K562 (cell line): ENCODE data around the gene TKTL1. TPM values are rescaled to one million over a fixed set of nuclear protein-coding genes. Genes with fewer than 3 reads are reported as not detected.

Experiments
- CBFB ChIP-seq: sonication (generic); formaldehyde crosslinking; IDR thresholded peaks from 2 replicates; pipeline ENCODE4 v1.4.0; 2020; ENCODE audit warnings: mild to moderate bottlenecking, missing genetic modification reagents
- CCAR2 ChIP-seq: fragments of 200-400 bp; formaldehyde crosslinking; IDR thresholded peaks from 2 replicates; pipeline ENCODE4 v1.6.1; 2017; ENCODE audit warnings: mild to moderate bottlenecking, low read depth, low read length
- CREB3 ChIP-seq: fragments of 450-650 bp; conservative IDR thresholded peaks from 2 replicates; pipeline ENCODE4 v1.6.1; 2016; ENCODE audit warnings: missing genetic modification characterization, low read depth, mild to moderate bottlenecking, missing compliant biosample characterization, moderate library complexity
- E2F4 ChIP-seq: sonication (generic); formaldehyde crosslinking; IDR thresholded peaks from 2 replicates; pipeline ENCODE4 v1.8.0; 2022; ENCODE audit warnings: mild to moderate bottlenecking, low read depth, missing genetic modification reagents
- EHMT2 ChIP-seq: fragments of 450-650 bp; IDR thresholded peaks from 2 replicates; pipeline ENCODE4 v1.6.1; 2018; ENCODE audit warnings: antibody characterized with exemption
- ELF1 ChIP-seq: fragments of 200-800 bp; sonication (Bioruptor generic); IDR thresholded peaks from 2 replicates; pipeline ENCODE4 v1.6.1; 2016; ENCODE audit warnings: missing genetic modification characterization, missing compliant biosample characterization
- ESRRB ChIP-seq: fragments of 250-450 bp; sonication (Bioruptor Pico); IDR thresholded peaks from 2 replicates; pipeline ENCODE4 v1.5.0; 2020; ENCODE audit warnings: mild to moderate bottlenecking, moderate library complexity, borderline replicate concordance
- HDAC1 ChIP-seq, 2 experiments: fragments of 450-650 bp; IDR thresholded peaks; 2 replicates each; pipeline ENCODE4 v1.6.1; 2016 to 2017; ENCODE audit warnings: inconsistent platforms in 1 of 2, mild to moderate bottlenecking in 1 of 2, moderate library complexity in 1 of 2
- HNRNPL ChIP-seq: fragments of 200-400 bp; formaldehyde crosslinking; IDR thresholded peaks from 2 replicates; pipeline ENCODE4 v1.6.1; 2017; ENCODE audit warnings: low read depth, mild to moderate bottlenecking, low read length
- MLX ChIP-seq, 2 experiments: fragments of 450-650 bp in 1 of 2; sonication (generic) in 1 of 2; formaldehyde crosslinking; conservative IDR thresholded peaks; 2 replicates each; pipeline versions ENCODE4 v1.4.0 to v1.8.1; 2020 to 2022; ENCODE audit warnings: mild to moderate bottlenecking in 1 of 2, missing genetic modification reagents in 1 of 2
- MYBL2 ChIP-seq, 2 experiments: fragments of 450-650 bp in 1 of 2; sonication (generic) in 1 of 2; formaldehyde crosslinking in 1 of 2; IDR thresholded peaks; 2 replicates each; pipeline versions ENCODE4 v1.6.1 to v1.8.1; 2017 to 2022; ENCODE audit warnings: borderline replicate concordance in 1 of 2, inconsistent platforms in 1 of 2, low read depth in 1 of 2, mild to moderate bottlenecking in 1 of 2, missing genetic modification reagents in 1 of 2, moderate library complexity in 1 of 2
- POLR2H ChIP-seq: IDR thresholded peaks from 2 replicates; pipeline ENCODE4 v1.6.1; 2016; ENCODE audit warnings: missing genetic modification characterization, low read depth, mild to moderate bottlenecking, control low read depth, missing compliant biosample characterization, moderate library complexity
- RFX1 ChIP-seq: fragments of 450-650 bp; IDR thresholded peaks from 2 replicates; pipeline ENCODE4 v1.6.1; 2016; ENCODE audit warnings: mild to moderate bottlenecking, moderate library complexity
- RUNX1 ChIP-seq: sonication (generic); IDR thresholded peaks from 2 replicates; pipeline ENCODE4 v1.6.1; 2016; ENCODE audit warnings: antibody characterized with exemption, low read depth
- SMARCB1 ChIP-seq: IDR thresholded peaks from 2 replicates; pipeline ENCODE4 v1.6.1; 2011; ENCODE audit warnings: improper control_type of control experiment, low read depth; ENCODE audit not compliant: insufficient read length
- SP2 ChIP-seq: IDR thresholded peaks from 2 replicates; pipeline ENCODE4 v1.6.1; 2011; ENCODE audit warnings: mild to moderate bottlenecking, low read depth, low read length, moderate library complexity; ENCODE audit not compliant: poor library complexity, severe bottlenecking; ENCODE audit errors: extremely low read depth
- SRSF3 ChIP-seq: fragments of 200-400 bp; formaldehyde crosslinking; IDR thresholded peaks from 2 replicates; pipeline ENCODE4 v1.6.1; 2016; ENCODE audit warnings: mild to moderate bottlenecking, low read length, moderate library complexity; ENCODE audit not compliant: insufficient read depth
- THRAP3 ChIP-seq: fragments of 450-650 bp; IDR thresholded peaks from 2 replicates; pipeline ENCODE4 v1.6.1; 2016; ENCODE audit warnings: mild to moderate bottlenecking, inconsistent platforms, borderline replicate concordance
- XRCC4 ChIP-seq: IDR thresholded peaks from one replicate; pipeline ENCODE4 v1.6.1; 2011; ENCODE audit not compliant: insufficient read depth, insufficient read length; ENCODE audit errors: extremely low read depth
- ZBTB49 ChIP-seq: sonication (generic); formaldehyde crosslinking; IDR thresholded peaks from 2 replicates; pipeline ENCODE4 v1.8.0; 2022; ENCODE audit warnings: missing genetic modification reagents, mild to moderate bottlenecking, borderline replicate concordance
- ZNF644 ChIP-seq: fragments of 200-800 bp; sonication (Bioruptor generic); IDR thresholded peaks from 2 replicates; pipeline ENCODE4 v1.6.1; 2016; ENCODE audit warnings: low read depth, missing genetic modification characterization, missing compliant biosample characterization
- ZNF785 ChIP-seq: fragments of 250-450 bp; sonication (Bioruptor Pico); IDR thresholded peaks from 2 replicates; pipeline ENCODE4 v1.4.0; 2020; ENCODE audit warnings: mild to moderate bottlenecking
- ZZZ3 ChIP-seq: fragments of 450-650 bp; IDR thresholded peaks from 2 replicates; pipeline ENCODE4 v1.6.1; 2016; ENCODE audit warnings: antibody characterized with exemption, mild to moderate bottlenecking, moderate library complexity
- polyA plus RNA-seq, 8 experiments: library from polyadenylated mRNA; depleted of rRNA in 4 of 8; stranded (reverse) in 5 of 8; unstranded in 3 of 8; fragments of >200 nt; fragmentation: Nextera tagmentation in 2 of 8; fragmentation: Illumina TruSeq in 1 of 8; extraction: Ambion mirVana in 2 of 8; extraction: Trizol in 1 of 8; gene quantifications; 2 replicates each; pipeline versions ENCODE4 v1.2.1 to v1.2.3, GENCODE V29; 2011 to 2014; ENCODE audit warnings: inconsistent platforms in 1 of 8, missing spikeins in 1 of 8
- total RNA-seq, 7 experiments: library from RNA; depleted of rRNA in 6 of 7; stranded (reverse); fragments of >200 nt in 6 of 7; fragmentation: Illumina TruSeq in 2 of 7; extraction: Trizol in 2 of 7; gene quantifications; 2 replicates each; pipeline versions ENCODE4 v1.2.1 to v1.2.3, GENCODE V29; 2011 to 2021; ENCODE audit warnings: low replicate concordance in 1 of 7

Gene TKTL1
- total and polyA plus RNA-seq, 9 of the 15 experiments (the other 6 are each of a cell fraction or from before 2014, with no cell fraction given): 0.18 to 0.71 (median 0.38) TPM

GRCh38 chrX:154368630-154369448, 73.2 kb downstream of the TKTL1 start (continued):
- no peak for TF ChIP-seq ZBTB49
- no peak for TF ChIP-seq CCAR2
- TF ChIP-seq CBFB (CRISPR knock-in tag): no peak
- no peak for TF ChIP-seq SMARCB1
- peak; percentile 98 for TF ChIP-seq RFX1
- TF ChIP-seq ELF1 (tag): no peak
- TF ChIP-seq MLX (CRISPR knock-in tag; conservative IDR thresholded peaks at IDR 0.05): no peak
- TF ChIP-seq XRCC4: no peak
- no peak for TF ChIP-seq ESRRB
- no peak for TF ChIP-seq HNRNPL
- no peak for TF ChIP-seq ZZZ3
- TF ChIP-seq THRAP3: no peak
- TF ChIP-seq RUNX1: no peak
- no peak for TF ChIP-seq EHMT2
- no peak for TF ChIP-seq ZNF644
- TF ChIP-seq POLR2H: no peak
- no peak for TF ChIP-seq MYBL2 (IDR thresholded peaks at IDR 0.05; ENCODE audit: low read depth)
- no peak for TF ChIP-seq MYBL2 (CRISPR knock-in tag; IDR thresholded peaks at IDR 0.05; ENCODE audit: borderline replicate concordance)
- TF ChIP-seq SRSF3: no peak
- no peak for TF ChIP-seq ZNF785 (CRISPR knock-in tag)
- TF ChIP-seq E2F4 (CRISPR knock-in tag): no peak
- no peak for TF ChIP-seq CREB3
- peak in 1 of 2 experiments; percentile 43; a peak in 1 of 4 replicates for TF ChIP-seq HDAC1 (IDR thresholded peaks at IDR 0.05)
- TF ChIP-seq SP2: no peak
